NT2/D1 (cell line): ENCODE measurements around the gene NTN1.

Experiments
- DNase-seq: peaks from one replicate; pipeline ENCODE4 v3.0.0-alpha.2; 2011; ENCODE audit warnings: low read depth, low spot score
- H3K27me3 ChIP-seq: 2 replicates; pipeline ENCODE4 v1.6.0; 2011; ENCODE audit warnings: mild to moderate bottlenecking; ENCODE audit not compliant: insufficient read length, insufficient read depth
- H3K36me3 ChIP-seq: 2 replicates; pipeline ENCODE4 v1.6.1; 2011; ENCODE audit warnings: mild to moderate bottlenecking, low read length, mixed read lengths; ENCODE audit not compliant: insufficient read depth, insufficient read length
- H3K4me1 ChIP-seq: 2 replicates; pipeline ENCODE4 v1.5.1; 2011; ENCODE audit not compliant: insufficient read depth, insufficient read length
- H3K4me3 ChIP-seq: 2 replicates; pipeline ENCODE4 v1.5.1; 2011; ENCODE audit warnings: low read depth; ENCODE audit not compliant: insufficient read length
- H3K9ac ChIP-seq: 2 replicates; pipeline ENCODE4 v1.6.0; 2011; ENCODE audit warnings: low read depth; ENCODE audit not compliant: insufficient read length
- H3K9me3 ChIP-seq: 2 replicates; pipeline ENCODE4 v1.5.1; 2011; ENCODE audit warnings: mild to moderate bottlenecking, low read length; ENCODE audit not compliant: insufficient read depth
- SUZ12 ChIP-seq: IDR thresholded peaks from 2 replicates; pipeline ENCODE4 v1.6.1; 2011; ENCODE audit not compliant: insufficient read length, insufficient read depth; ENCODE audit errors: extremely low read depth
- YY1 ChIP-seq: IDR thresholded peaks from 2 replicates; pipeline ENCODE4 v1.6.1; 2011; ENCODE audit not compliant: insufficient read length, insufficient read depth
- ZNF274 ChIP-seq: IDR thresholded peaks from 2 replicates; pipeline ENCODE4 v1.6.1; 2011; ENCODE audit warnings: mild to moderate bottlenecking, low read depth, low read length

The NTN1 gene

DNA sequence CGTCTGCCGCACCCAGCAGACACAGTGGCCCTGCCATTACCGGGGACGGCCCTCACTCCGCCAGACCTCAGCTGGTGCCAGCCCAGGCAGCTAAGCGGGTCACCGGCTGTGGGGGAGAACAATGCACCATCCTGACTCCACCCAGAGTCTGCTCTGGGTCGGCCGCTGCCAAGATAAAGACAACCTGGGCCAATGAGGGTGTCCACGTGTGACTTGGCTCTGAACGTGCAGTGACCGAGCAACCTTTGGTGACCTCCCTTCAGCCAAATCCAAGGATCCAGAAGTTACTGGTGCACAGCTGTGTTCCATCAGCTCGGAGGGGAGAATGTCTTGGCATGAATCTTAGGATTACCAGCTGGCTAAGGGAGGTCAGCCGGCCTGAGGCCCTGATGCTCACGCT, 155.9 kb downstream of the NTN1 start:
- TF ChIP-seq YY1 (no peak), ZNF274 (no peak), SUZ12 (no peak)
- Histone ChIP-seq H3K9ac (no peak overlapping the region), H3K36me3 (no peaks in the 10 kb centered on the region), H3K4me1 (peaks cover 9% of the 10 kb centered on the region), H3K27me3 (no peaks in the 10 kb centered on the region), H3K4me3 (no peak overlapping the region), H3K9me3 (no peaks in the 10 kb centered on the region)
- DNase-seq: no peak

DNA sequence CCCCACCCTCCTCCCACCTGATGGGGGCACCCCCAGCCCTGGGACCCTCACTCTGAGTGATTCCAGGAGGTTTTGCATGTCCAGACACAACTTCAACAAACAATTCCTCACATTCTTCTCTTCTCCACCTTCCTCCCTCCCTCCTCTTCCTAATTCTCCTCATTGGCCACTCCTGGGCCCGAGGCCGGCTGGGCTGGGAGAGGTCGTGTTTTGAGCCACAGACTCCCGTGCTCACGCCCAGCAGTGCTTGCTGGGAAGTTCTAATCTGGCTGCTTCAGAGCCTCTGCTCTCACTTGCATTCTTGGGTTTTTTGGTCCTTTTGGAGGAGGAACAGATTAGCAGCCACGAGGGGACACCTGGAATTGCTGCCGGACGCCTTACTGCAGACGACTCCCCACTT, 157.0 kb downstream of the NTN1 start:
- no peak overlapping the region for H3K4me3 ChIP-seq
- no peak for DNase-seq
- peaks cover 9% of the 10 kb centered on the region for H3K4me1 ChIP-seq
- no peak overlapping the region for H3K9ac ChIP-seq
- no peaks in the 10 kb centered on the region for H3K36me3 ChIP-seq
- no peaks in the 10 kb centered on the region for H3K27me3 ChIP-seq
- H3K9me3 ChIP-seq: no peaks in the 10 kb centered on the region
- TF ChIP-seq YY1 (no peak), SUZ12 (no peak), ZNF274 (no peak)

DNA sequence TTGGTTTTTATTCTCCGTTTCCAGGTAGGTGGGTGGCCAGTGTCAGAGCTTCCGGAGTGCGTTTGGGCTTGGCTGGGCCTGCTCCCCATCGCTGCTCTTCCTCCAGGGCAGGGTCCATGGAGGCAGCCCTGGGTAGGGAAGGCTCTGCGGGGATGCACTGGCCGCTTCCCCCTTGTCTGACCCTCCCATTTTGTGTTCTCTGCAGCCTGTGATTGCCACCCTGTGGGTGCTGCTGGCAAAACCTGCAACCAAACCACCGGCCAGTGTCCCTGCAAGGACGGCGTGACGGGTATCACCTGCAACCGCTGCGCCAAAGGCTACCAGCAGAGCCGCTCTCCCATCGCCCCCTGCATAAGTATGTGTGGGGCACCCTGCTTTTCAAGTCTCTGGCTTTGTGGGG, 158.3 kb downstream of the NTN1 start:
- Histone ChIP-seq H3K36me3 (no peaks in the 10 kb centered on the region), H3K4me1 (peaks cover 9% of the 10 kb centered on the region), H3K4me3 (no peak overlapping the region), H3K9me3 (no peaks in the 10 kb centered on the region), H3K27me3 (no peaks in the 10 kb centered on the region), H3K9ac (no peak overlapping the region)
- DNase-seq: no peak
- TF ChIP-seq ZNF274 (no peak), SUZ12 (no peak), YY1 (no peak)

DNA sequence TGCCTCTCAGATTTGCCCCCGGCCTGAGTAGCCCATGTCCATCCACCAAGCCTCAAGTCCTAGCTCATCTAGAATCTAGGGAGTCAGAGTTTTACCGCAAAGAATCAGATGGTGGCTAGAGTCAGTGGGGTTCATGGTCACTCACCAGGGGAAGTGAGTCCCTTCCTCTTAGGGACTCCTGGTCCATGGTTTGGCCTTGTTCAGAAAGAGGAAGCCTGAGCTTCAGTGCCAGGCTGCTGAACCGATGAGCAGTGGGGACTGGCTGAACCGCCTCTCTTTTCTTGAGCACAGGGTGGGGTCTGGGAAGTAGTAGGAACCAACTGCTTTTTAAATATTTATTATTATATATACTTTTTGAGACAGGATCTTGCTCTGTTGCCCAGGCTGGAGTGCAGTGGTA, 160.3 kb downstream of the NTN1 start:
- H3K36me3 ChIP-seq: no peaks in the 10 kb centered on the region
- peaks cover 12% of the 10 kb centered on the region; the same call in 1 of the 2 replicates for H3K9me3 ChIP-seq
- H3K9ac ChIP-seq: no peak overlapping the region
- no peak for DNase-seq
- no peaks in the 10 kb centered on the region for H3K27me3 ChIP-seq
- H3K4me1 ChIP-seq: peaks cover 9% of the 10 kb centered on the region
- no peak overlapping the region for H3K4me3 ChIP-seq
- no peak for TF ChIP-seq YY1
- no peak for TF ChIP-seq ZNF274
- no peak for TF ChIP-seq SUZ12

DNA sequence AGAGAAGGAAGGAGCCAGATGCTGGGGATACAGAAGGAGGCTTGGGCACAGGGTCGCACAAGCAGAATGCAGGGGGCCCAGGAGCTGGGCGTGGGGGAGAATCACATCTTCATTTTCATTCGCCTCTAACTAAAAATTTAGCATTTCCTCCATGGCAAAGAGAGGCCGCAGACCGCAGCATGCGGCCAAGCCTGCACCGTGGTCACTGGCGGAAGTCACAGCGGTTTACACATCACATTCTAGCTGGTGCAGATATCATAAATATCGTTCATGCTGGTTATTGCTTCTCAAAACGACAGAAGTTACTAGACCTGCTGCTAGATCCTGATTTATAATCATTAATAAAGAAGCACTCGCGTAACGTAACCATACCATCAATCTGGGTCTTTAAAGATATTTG, 162.0 kb downstream of the NTN1 start:
- Histone ChIP-seq H3K4me3 (no peak overlapping the region), H3K36me3 (no peaks in the 10 kb centered on the region), H3K9ac (no peak overlapping the region), H3K27me3 (no peaks in the 10 kb centered on the region), H3K4me1 (peaks cover 4% of the 10 kb centered on the region), H3K9me3 (peaks cover 12% of the 10 kb centered on the region; the same call in 1 of the 2 replicates)
- TF ChIP-seq ZNF274 (no peak), SUZ12 (no peak), YY1 (no peak)
- no peak for DNase-seq

DNA sequence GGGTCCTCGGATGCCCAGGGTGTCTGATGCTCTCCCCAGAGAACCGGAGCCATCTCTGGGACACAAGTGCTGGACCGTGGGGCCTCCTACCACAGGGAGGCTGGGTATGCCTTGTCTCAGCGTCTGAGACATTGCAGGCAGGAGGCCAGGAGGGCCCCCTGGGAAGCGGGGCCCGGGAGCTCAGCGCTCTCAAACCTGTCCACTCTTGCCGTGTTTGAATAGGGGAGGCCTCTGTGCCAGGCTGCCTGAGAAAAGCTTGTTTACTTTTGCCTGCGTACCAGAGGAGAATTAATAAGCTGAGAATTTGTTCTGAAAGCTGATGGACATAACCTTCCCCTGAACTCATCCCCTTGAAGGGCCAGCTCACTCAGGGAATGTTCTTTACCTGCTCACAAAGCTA, 163.8 kb downstream of the NTN1 start:
- H3K36me3 ChIP-seq: no peaks in the 10 kb centered on the region
- no peaks in the 10 kb centered on the region for H3K4me1 ChIP-seq
- peaks cover 12% of the 10 kb centered on the region; the same call in 1 of the 2 replicates for H3K9me3 ChIP-seq
- no peak overlapping the region for H3K4me3 ChIP-seq
- H3K27me3 ChIP-seq: no peaks in the 10 kb centered on the region
- TF ChIP-seq SUZ12 (no peak), ZNF274 (no peak), YY1 (no peak)
- no peak for DNase-seq
- peak overlapping the region; percentile 10 for H3K9ac ChIP-seq

DNA sequence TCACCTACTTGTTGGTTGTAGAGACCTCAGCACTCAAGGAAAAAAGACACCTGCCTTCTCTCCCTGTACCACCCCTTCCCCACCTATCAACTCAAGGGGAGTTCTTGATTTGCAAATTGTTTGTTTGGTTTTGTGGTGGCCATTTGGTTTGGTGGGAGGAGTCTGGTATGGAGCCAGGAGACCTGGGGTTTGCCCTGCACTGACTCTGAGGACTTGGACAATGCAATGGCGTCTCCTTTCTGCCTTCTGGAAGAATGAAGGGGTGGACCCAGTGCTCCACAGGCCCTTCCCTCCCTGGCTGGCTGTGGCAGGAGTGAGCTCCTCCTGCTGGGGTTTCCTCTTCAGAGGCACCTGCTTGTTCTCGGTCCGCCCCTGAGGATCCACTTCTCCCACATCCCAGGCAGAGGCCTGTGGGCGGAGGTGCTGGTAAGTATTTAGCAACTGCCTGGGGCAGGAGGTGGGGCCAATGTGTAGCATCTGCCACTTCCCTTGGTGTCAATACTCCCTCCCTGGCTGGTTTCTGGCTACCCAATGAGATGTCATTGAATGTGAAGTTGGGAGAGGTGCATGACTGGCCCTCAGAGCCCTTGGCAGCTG, 164.5 kb downstream of the NTN1 start:
- no peak for DNase-seq
- no peak overlapping the region for H3K9ac ChIP-seq
- H3K4me1 ChIP-seq: no peaks in the 10 kb centered on the region
- H3K9me3 ChIP-seq: peaks cover 12% of the 10 kb centered on the region; the same call in 1 of the 2 replicates
- no peak overlapping the region for H3K4me3 ChIP-seq
- TF ChIP-seq SUZ12 (no peak), ZNF274 (no peak), YY1 (no peak)
- H3K36me3 ChIP-seq: no peaks in the 10 kb centered on the region
- no peaks in the 10 kb centered on the region for H3K27me3 ChIP-seq

DNA sequence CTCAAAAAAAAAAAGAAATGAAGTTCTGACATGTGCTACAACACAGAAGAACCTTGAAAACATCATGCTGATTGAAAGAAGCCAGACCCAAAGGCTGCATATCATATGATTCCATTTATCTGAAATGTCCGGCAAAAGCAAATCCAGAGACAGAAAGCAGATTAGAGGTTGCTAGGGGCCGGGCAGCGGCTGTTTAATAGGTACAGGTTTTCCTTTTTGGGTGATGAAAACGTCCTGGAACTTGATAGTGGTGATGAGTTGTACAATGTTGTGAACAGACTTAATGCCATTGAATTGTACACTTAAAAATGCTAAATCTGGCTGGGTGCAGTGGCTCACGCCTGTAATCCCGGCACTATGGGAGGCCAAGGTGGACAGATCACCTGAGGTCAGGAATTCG, 166.5 kb downstream of the NTN1 start:
- no peaks in the 10 kb centered on the region for H3K27me3 ChIP-seq
- H3K36me3 ChIP-seq: no peaks in the 10 kb centered on the region
- H3K9me3 ChIP-seq: peaks cover 12% of the 10 kb centered on the region; the same call in 1 of the 2 replicates
- H3K4me1 ChIP-seq: no peaks in the 10 kb centered on the region
- no peak overlapping the region for H3K9ac ChIP-seq
- TF ChIP-seq YY1 (no peak), ZNF274 (no peak), SUZ12 (no peak)
- no peak overlapping the region for H3K4me3 ChIP-seq
- no peak for DNase-seq
